Stimulated activated CD4-positive, alpha-beta T cell treated with anti-CD3 and anti-CD28 coated beads, Interleukin-15, amount 100 ng/mL, for 48 hours (primary cell): Measurements from ENCODE around the gene SMTNL1.
A peak's percentile ranks its signal among the peaks of the same experiment; 100 is the strongest.

Source experiments
- DNase-seq, 2 donors: peaks; one replicate each; pipeline ENCODE4 v3.0.0-alpha.2; 2020; ENCODE audit warnings: low read depth in 2 of 2

Gene SMTNL1

DNA sequence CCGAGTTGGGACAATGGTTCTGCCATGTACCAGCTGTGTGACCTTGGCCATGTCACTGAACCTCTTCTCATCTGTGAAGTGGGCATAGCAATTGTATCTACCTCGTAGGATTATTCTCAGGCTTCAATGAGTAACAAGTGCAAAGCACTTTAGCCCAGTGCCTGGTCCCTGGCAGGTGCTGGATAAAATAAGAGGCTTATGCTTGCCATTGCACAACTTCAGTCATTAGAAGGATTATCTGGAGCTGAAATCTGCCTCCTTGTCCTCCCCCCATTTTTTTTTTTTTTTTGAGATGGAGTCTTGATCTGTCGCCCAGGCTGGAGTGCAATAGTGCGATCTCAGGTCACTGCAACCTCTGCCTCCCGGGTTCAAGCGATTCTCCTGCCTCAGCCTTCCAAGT is 7.2 kb downstream of the SMTNL1 start:
- no peak for DNase-seq

DNA sequence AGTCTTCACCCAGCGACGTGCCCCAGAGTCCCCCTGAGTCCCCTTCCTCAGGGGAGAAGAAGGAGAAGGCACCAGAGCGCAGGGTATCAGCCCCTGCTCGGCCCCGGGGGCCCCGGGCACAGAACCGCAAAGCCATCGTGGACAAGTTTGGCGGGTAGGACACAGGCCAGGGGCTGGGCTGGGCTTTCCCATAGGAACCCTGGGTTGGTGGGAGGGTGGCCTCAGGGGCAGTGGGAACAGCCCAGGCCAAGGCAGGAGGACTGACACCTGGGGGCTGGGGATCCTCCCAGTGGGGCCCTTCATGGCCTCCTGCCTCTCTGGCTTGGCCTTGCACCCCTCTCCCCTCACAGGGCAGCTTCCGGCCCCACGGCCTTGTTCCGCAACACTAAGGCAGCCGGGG is 8.5 kb downstream of the SMTNL1 start:
- DNase-seq, result no peak

DNA sequence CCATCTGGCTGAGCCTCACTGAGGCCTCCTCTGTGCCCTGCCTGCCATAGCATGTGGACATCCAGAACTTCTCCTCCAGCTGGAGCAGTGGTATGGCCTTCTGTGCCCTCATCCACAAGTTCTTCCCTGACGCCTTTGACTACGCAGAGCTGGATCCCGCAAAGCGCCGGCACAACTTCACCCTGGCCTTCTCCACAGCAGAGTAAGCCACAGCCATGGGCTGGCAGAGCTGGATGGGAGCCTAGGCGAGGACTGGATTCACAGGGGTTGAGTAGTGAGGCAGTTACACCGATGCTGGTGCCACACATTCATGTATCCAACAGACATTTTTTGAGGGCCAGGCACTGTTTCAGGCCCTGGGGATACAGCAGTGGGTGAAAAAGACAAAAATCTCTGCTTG is 9.1 kb downstream of the SMTNL1 start:
- DNase-seq, result no peak

DNA sequence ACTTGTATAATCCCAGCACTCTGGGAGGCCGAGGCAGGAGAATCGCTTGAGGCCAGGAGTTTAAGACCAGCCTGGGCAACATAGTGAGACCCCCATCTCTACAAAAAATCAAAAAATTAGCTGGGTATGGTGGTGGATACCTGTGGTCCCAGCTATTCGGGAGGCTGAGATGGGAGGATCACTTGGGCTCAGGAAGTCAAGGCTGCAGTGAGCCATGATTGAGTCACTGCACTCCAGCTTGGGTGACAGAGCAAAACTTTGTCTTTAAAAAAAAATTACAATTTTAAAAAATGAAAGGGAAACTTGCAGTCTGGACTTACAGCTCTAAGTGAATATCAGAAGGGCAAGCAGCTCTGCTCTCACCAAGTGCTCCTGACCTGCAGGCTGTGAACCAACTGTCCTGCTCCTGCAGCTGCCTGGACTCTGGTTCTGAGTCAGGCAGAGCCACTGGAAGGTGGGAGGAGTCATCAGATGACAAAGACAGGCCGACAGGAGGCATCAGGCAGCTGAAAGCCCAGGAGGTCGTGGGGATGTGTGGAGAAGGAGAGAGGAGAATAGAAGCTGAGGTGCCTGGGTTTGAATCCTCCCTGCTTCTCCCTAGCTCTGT is 9.6 kb downstream of the SMTNL1 start:
- DNase-seq, result no peak

DNA sequence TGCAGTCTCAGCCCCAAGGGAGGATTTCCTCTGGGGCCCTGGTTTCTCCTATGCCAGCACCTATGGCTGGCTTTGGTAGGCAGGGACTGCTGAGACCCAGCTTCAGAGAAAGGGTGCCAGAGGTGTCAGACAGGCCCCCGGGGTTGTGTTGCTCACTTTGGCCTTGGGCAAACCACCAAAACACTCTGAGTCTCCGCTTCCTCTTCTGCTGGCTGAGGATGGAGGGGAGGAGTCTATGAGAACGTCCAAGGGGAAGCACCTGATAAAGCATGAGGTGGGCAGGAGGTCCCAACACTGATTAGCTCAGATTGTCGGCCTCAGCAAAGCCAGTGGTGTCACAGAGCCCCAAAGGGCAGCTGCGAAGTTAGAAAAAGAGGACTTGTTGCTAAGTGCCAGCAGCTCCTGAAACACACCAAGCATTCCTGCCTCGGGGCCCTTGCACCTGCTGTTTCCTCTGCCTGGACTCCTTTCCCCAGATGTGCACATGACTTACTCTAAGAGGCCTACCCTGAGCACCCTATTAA is 10.5 kb downstream of the SMTNL1 start:
- no peak for DNase-seq

DNA sequence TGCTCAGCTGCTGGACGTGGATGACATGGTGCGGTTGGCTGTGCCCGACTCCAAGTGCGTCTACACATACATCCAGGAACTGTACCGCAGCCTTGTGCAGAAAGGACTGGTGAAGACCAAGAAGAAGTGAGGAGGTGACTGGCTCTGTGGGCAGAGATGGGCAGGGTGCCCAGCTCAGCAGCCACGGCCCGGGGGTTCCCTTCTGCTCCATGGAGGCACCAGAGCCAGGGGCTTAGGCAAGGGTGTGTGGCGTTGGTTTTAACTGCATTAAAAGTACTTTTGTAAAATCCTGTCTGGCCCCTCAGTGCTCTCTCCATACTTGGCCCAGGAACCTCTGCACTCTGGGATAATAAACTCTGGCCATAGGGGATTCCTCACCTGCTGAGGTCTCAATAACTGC is 12.6 kb downstream of the SMTNL1 start:
- no peak for DNase-seq

DNA sequence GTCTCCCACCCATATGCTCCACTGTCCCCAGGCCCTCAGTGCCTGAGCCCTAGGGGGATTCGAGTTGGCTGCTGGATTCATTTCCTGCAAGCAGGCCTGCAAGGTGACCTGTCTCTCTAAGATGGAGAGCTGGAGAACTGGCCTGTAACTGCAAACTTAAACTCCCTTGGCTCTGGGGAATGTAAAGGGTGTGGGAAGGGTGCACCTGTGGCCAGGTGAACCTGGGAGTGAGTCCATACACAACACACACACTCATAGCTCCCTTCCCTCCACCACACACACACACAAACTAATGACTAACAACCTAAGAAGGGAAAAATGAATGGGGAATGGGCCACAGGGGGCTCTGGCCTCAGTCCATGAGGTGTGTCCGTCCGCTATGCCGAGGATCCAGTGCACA is 14.5 kb downstream of the SMTNL1 start:
- no peak for DNase-seq

DNA sequence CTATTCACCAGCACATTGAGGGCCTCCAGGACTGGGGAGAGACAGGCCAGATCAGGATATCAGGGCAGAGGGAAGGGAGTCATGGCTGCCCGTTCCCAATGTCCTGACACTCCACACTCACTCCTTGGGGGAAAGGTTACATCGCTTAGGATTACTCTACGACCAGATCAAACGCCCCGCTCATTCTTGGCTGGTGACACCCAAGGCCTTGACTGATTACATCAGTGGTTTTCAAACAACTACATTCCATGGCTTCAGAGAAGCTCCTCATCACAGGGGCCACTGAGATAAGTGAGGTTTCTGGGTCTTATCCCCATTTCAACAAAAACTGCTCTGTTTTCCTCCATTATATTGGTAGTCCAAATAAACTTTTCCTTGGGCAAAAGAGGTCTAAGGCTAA is 15.1 kb downstream of the SMTNL1 start:
- DNase-seq, result no peak

DNA sequence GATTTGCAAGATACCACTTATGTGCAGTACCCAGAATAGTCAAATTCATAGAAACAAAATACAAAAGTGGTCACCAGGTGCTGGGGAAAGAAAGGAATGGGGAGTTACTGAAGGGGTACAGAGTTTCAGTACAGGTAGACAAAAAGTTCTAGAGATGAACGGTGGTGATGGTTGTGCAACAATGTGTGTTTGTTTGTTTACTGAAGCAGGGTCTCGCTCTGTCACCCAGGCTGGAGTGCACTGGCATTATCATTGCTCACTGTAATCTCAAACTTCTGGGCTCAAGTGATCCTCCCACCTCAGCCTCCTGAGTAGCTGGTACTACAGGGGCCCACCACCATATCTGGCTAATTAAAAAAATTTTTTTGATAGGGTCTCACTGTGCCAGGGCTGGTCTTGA is 18.0 kb downstream of the SMTNL1 start:
- no peak for DNase-seq

DNA sequence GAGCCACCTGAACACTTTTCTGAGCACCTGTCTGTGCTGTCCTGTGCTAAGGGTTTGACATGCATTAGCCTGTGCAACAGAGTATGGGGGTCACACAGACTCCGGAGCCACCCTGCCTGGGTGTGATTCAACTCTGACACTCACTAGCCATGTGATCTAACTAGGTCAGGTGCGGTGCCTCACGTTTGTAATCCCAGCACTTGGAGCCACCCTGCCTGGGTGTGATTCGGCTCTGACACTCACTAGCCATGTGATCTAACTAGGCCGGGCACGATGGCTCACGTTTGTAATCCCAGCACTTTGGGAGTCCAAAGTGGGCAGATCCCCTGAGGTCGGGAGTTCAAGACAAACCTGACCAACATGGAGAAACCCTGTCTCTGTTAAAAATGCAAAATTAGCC is 18.6 kb downstream of the SMTNL1 start:
- DNase-seq, result no peak

DNA sequence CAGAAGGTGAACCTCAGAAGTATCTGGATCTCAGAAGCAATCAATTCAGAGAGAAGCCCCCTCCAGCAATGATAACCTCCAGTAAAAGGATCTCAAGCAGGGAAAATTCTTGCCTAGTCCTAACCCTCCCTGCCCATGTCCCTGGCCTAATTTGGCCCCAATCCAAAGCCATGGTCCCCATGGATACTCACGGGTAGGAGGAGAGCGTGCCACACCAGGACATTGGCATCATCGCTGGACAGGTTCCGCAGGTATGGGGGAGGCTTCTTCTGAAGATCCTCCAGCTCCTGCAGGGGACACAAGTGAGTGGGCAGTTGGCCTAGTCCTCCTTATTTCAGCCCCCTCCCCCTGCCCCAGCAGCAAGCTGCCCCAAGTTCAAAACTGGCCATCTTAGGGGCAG is 22.8 kb downstream of the SMTNL1 start:
- DNase-seq, result no peak

DNA sequence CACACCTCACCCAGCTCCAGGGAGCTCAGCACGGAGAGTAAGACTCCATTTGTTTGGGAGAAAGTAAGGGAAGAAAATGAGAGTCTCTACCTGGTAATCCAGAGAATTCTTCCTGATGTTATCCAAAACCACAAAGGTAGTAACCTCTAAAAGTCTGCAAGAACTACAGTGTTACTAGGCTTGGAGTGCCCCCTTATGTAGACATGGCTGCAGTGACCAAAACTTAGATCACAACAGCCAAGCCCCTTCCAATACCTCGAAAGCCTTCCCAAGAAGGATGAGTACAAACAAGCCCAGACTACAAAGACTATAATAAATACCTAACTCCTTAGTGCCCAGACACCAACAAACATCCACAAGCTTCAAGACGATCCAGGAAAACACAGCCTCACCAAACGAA is 25.2 kb downstream of the SMTNL1 start:
- no peak for DNase-seq

DNA sequence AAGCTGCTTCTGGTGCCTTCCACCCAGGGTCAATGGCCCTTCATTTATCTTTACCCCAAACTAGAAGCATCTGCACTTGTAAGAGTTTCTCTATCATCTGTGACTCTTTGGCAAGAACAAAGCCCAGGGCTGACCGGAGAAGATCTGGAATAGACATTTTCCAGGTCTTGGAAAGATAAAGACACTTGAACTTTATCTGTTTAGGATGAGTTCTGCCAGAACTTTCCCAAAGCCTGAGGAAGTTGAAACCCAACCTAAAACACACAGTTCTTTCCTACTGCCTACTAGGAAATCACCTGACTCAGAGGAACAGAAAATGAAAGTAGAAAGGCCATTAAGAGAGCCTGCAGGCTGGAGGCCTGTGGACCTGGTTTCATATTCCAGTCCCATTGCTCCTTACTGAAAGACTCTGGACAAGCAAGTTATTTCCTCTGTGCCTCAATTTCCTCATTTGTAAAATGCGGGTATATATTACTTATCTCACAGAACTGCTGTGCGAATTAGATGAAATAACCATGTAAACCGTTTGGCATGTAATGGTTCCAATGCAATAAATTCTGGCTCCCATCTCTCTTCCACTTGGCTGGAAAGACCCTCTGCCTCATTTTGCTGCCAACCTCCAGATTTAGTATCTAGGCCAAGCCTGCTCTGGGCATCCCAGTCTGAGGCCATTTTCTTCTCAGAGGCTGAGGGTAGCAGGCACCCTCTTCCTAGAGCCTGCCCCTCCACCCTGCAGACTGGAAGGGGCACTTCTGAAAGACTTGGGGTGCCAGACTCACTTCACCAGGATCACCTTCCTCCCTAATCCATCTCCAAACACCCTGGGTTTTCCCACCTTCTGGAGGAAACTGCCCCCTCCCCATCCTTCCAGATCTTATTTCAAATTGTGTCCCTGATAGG is 28.9 kb downstream of the SMTNL1 start:
- no peak for DNase-seq

DNA sequence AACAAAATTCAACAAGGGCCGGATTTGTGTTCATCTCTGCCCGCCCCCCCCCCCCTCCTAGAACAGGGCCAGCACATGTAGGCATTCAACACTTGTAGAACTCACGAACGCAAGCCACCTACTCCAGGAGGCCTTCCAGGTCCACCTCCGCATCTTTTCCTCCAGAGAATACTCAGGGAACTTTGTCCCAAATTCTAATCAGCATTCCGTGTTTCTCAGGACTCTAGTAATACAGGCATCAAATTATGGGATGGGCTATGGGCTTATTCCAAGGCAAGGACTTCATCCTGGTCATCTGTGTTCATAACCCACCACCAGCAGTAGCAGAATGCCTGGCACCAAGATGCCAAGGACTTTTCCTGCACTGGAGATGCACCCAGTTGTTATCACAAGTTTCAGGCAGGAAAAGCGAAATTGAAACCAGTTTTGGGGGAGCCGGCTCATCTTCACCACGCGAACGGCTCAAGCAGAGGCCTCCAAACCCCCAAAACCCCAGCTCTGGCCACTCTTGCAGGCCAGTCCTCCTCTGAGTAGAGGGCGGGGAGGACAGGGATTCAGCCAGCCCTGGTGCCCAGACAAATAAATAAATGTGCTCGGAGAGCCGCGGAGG is 29.6 kb downstream of the SMTNL1 start:
- DNase-seq, result no peak

DNA sequence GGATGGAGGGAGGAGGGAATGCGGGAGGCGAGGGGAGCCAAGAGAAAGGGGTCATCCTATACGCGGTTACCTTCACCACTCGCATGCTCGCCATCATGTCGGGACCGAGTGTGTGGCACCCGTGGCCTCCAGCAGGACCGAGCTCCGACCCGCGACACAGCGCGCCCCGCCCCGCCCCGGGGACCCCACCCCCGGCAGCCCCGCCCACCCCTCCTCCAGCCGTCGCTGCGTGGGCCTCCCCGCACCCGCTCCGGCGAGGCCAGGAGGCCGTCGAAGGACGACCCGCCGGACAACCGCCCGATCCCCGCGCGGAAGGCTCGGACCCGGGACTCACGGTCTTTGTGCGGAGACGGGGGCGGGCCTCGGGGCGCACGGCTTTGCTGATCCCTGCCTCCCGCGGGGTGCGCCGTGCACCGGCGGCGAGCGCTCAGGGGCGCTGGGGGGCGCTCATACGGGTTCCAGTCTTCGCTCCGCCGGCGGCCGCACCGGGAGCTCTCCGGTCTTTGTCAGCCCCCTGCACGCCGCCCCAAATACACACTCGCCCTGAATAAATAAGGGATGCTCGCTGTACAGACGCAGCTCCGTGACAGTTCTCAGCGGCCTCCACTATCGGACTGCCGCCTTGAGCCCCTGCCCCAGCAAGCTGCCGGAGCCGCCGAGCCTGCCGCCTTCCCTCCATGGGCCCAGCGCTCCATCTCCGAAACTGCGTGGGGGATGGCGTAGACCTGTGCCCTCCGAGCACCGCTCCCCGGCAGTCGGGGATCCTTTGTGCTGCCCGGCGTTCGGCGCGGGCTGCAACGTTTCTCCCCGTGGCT is 30.3 kb downstream of the SMTNL1 start, which contains the start of gene UBE2L6:
UBE2L6 (minus strand) TSS at position 158 of the 815 bp plus-strand sequence; CDS start at position 97, 61 bp downstream.
- DNase-seq, result peak; percentile 79 to 88

DNA sequence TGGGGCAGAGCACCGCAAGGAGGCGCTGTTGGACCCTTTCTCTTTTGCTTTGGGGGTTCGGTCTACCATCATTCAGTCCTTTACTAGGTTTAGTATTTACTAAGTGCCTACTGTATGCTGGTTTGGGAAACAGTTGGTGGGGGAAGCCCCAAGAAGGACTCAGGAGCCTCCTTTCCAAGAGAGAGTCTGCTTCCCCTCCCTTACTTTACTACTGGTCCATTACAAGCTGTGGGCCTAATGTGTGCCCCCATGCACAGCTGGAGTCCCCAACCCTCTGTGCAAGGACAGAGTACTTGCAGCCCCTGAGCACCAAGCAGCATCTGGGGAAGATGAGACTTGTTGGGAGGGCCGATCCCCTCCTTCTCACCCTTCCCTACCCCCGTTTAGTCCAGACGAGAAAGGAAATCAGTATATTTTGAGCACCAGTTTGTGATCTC is 31.0 kb downstream of the SMTNL1 start:
- DNase-seq, result no peak

DNA sequence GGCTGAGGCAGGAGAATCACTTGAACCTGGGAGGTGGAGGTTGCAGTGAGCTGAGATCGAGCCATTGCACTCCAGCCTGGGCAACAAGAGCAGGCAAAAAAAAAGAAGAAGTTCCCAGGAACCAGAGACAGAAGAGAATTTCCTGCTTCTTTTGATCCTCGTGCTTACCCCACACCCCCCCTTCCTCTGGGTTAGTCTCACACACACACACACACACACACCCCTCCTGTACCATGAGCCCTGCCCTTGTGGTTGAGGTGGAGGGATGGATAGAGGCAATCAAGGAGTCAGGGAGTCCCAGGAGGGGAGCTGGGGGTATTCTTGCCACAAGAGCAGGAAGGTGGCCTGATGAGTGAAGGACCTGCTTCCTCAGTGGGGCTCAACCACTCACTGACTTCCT is 34.2 kb downstream of the SMTNL1 start:
- no peak for DNase-seq

DNA sequence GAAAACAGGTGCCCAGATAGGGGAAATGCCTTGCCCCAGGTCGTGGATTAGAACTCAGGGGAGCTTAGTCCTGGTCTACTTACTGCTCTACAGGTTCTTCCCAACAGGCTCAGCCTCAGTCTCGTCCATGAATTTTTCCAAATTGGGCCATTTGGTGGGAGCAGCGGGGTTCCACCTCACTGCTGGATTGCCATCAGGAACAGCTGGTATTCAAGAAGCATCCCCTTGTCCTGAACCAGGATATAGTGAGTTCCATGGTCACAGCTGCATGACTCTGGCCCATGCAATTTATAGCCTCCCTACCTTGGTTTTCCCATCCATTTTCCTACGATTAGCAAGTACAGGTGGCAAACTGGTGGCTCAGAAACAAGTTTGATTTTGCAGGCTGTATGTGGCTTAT is 36.7 kb downstream of the SMTNL1 start:
- no peak for DNase-seq

DNA sequence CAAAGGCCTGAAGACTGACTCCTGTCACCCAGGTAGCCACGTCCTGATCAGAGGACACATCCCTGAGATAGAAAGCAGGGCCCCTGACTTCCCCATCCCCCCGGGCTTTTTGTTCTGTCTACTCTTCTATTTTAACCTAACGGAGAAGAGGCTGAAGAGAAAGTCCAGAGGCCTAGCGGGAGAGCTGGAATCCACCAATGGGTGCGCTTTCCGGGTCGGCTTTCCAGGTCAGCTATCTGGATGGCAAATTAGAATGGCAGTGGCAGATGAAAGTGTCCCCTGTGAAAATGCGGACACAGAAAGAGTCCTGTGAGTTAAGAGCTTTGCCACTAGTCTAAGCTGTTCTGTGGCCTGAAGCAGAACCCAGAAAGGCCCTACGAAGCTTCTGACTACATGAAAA is 46.9 kb downstream of the SMTNL1 start:
- no peak for DNase-seq

DNA sequence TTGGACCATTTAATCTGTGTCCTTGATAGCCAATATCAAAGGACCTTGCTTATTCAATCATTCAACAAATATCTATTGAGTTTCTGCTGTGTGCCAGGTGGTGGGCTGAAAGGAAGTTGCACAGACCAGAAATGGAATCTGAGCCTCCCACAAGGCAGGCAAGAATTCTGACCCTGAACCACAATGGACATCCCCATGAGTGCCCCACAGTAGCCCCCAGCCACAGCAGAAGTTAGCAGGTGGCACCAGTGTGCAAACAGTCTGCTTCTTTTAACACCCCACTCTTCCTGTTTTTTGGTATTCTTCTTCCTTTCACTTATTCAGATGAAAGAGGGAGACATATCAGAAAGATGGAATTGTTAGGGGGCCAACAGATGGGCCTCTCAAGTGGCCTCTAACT is 47.9 kb downstream of the SMTNL1 start:
- DNase-seq, result no peak

DNA sequence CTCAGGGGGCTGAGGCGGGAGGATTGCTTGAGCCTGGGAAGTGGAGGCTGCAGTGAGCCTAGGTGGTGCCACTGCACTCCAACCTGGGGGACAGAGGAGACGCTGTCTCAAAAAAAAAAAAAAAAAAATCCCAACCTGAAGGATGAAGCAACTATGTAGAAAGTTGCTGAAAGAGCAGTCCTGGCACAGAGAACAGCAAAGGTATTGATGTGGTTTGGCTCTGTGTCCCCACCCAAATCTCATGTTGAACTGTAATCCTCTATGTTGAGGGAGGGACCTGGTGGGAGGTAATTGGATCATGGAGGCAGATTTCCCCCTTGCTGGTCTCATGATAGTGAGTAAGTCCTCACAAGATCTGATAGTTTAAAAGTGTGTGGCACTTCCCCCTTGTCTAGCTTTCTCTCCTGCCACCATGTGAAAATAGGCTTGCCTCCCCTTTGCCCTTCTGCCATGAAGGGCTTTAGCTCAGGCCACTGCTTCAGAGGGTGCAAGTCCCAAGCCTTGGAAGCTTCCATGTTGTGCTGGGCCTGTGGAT is 49.4 kb downstream of the SMTNL1 start:
- DNase-seq, result no peak
